HCT116 (cell line): ENCODE results near the gene TFPI2. TPM values are rescaled to one million over a fixed set of nuclear protein-coding genes. Genes with fewer than 3 reads are reported as not detected.

Experiments used
- ATAC-seq: fragments of 200-7000 bp; cut with Tn5 transposase; 2 replicates; pipeline ENCODE4 v1.9.1; 2020; ENCODE audit warnings: mild to moderate bottlenecking, moderate library complexity
- BruUV-seq: library from RNA; stranded (reverse); fragments of 400-500 nt; replicated peaks from 2 replicates; lab custom pipeline; 2021; lab: Mats Ljungman, UMichigan
- CTCF ChIA-PET: fragments of 300-600 bp; sonication (Branson Sonifier 250); formaldehyde crosslinking; loops from one replicate; lab custom pipeline; 2021; ENCODE audit warnings: antibody characterized with exemption; lab: Charles Lee
- POLR2A ChIA-PET: fragments of 300-600, 350-600 bp; sonication (Branson Sonifier 250); formaldehyde crosslinking; loops from one replicate; lab custom pipeline; 2021; ENCODE audit warnings: antibody characterized with exemption; lab: Charles Lee
- RAD21 ChIA-PET, 2 experiments: fragments of 300-600 bp; sonication (Branson Sonifier 250); formaldehyde crosslinking; loops; one replicate each; lab custom pipeline; 2023; ENCODE audit warnings: low total read pairs in 2 of 2; ENCODE audit not compliant: uncharacterized antibody in 2 of 2, unreplicated experiment in 2 of 2, low non-redundant PET in 1 of 2; lab: Charles Lee
- DNase-seq: peaks from one replicate; pipeline ENCODE4 v3.0.0-alpha.2; 2010; ENCODE audit warnings: low read depth, low spot score
- H2AFZ ChIP-seq: fragments of 200-600 bp; shearing (Covaris generic), sonication (generic); 2 replicates; pipeline ENCODE4 v1.6.1; 2017; ENCODE audit warnings: low read depth, mixed run types, mixed read lengths, antibody characterized with exemption, low read length; ENCODE audit not compliant: poor library complexity, severe bottlenecking
- H3K27ac ChIP-seq: 2 replicates; pipeline ENCODE4 v1.5.1; 2012; ENCODE audit warnings: low read depth, low read length
- H3K27me3 ChIP-seq: fragments of 200-600 bp; sonication (generic); 2 replicates; pipeline ENCODE4 v1.6.1; 2016; ENCODE audit warnings: mixed run types, low read length, mixed read lengths; ENCODE audit not compliant: insufficient read depth
- H3K36me3 ChIP-seq, 2 experiments: fragments of 200-500 bp in 1 of 2; fragments of 200-600 bp in 1 of 2; sonication (Bioruptor generic) in 1 of 2; sonication (generic) in 1 of 2; 2 replicates each; pipeline versions ENCODE4 v1.5.1 to v1.6.1; 2014 to 2016; ENCODE audit warnings: low read length in 2 of 2, inconsistent platforms in 1 of 2, mixed read lengths in 1 of 2, mixed run types in 1 of 2; ENCODE audit not compliant: insufficient read depth in 2 of 2, control insufficient read depth in 1 of 2
- H3K4me1 ChIP-seq, 2 experiments: fragments of 200-600 bp in 1 of 2; sonication (generic) in 1 of 2; 2 replicates each; pipeline versions ENCODE4 v1.5.1 to v1.6.1; 2012 to 2017; ENCODE audit warnings: low read length in 2 of 2, inconsistent platforms in 1 of 2, mild to moderate bottlenecking in 1 of 2, mixed read lengths in 1 of 2, mixed run types in 1 of 2, moderate library complexity in 1 of 2; ENCODE audit not compliant: insufficient read depth in 2 of 2, control insufficient read depth in 1 of 2
- H3K4me2 ChIP-seq: fragments of 200-600 bp; sonication (generic); 2 replicates; pipeline ENCODE4 v1.6.1; 2017; ENCODE audit warnings: mixed run types, low read length, mixed read lengths
- H3K4me3 ChIP-seq, 2 experiments: fragments of 200-600 bp in 1 of 2; sonication (generic) in 1 of 2; replicated peaks in 1 of 2; 2 replicates each; pipeline ENCODE4 v1.5.1; 2011 to 2016; ENCODE audit warnings: low read length in 2 of 2, control low read depth in 1 of 2, low read depth in 1 of 2, mild to moderate bottlenecking in 1 of 2, mixed read lengths in 1 of 2, mixed run types in 1 of 2
- H3K79me2 ChIP-seq: fragments of 200-600 bp; sonication (generic); 2 replicates; pipeline ENCODE4 v1.6.1; 2017; ENCODE audit warnings: mild to moderate bottlenecking, mixed run types, low read length, moderate library complexity, mixed read lengths; ENCODE audit not compliant: insufficient read depth
- H3K9ac ChIP-seq: fragments of 200-600 bp; sonication (generic); 2 replicates; pipeline ENCODE4 v1.6.1; 2016; ENCODE audit warnings: low read length, mixed read lengths
- H3K9me2 ChIP-seq: fragments of 200-600 bp; sonication (generic), shearing (Covaris generic); 2 replicates; pipeline ENCODE4 v1.6.1; 2017; ENCODE audit warnings: mixed run types, mild to moderate bottlenecking, moderate library complexity; ENCODE audit not compliant: insufficient read depth
- H3K9me3 ChIP-seq, 2 experiments: fragments of 200-500 bp in 1 of 2; fragments of 200-600 bp in 1 of 2; sonication (Bioruptor generic) in 1 of 2; sonication (generic) in 1 of 2; 2 replicates each; pipeline ENCODE4 v1.6.1; 2014 to 2017; ENCODE audit warnings: low read length in 2 of 2, mixed read lengths in 2 of 2, inconsistent platforms in 1 of 2, low read depth in 1 of 2, mild to moderate bottlenecking in 1 of 2, mixed run types in 1 of 2, moderate library complexity in 1 of 2; ENCODE audit not compliant: control insufficient read depth in 1 of 2, insufficient read depth in 1 of 2
- H4K20me1 ChIP-seq: fragments of 200-600 bp; sonication (generic), shearing (Covaris generic); 2 replicates; pipeline ENCODE4 v1.6.1; 2017; ENCODE audit warnings: mixed run types, mild to moderate bottlenecking, moderate library complexity; ENCODE audit not compliant: insufficient read depth
- CBX3 ChIP-seq: IDR thresholded peaks from 2 replicates; pipeline ENCODE4 v1.6.1; 2012; ENCODE audit warnings: low read depth
- CEBPB ChIP-seq: IDR thresholded peaks from 2 replicates; pipeline ENCODE4 v1.6.1; 2012; ENCODE audit warnings: low read depth
- EGR1 ChIP-seq: IDR thresholded peaks from 2 replicates; pipeline ENCODE4 v1.6.1; 2012; ENCODE audit warnings: low read depth
- ELF1 ChIP-seq: IDR thresholded peaks from 2 replicates; pipeline ENCODE4 v1.6.1; 2012; ENCODE audit warnings: low read depth, borderline replicate concordance
- EZH2 ChIP-seq: fragments of 200-600 bp; sonication (generic); IDR thresholded peaks from 2 replicates; pipeline ENCODE4 v1.6.1; 2017; ENCODE audit warnings: antibody characterized with exemption, mixed run types
- EZH2phosphoT487 ChIP-seq: fragments of 200-600 bp; IDR thresholded peaks from 2 replicates; pipeline ENCODE4 v1.6.1; 2018; ENCODE audit warnings: antibody characterized with exemption, borderline replicate concordance
- POLR2A ChIP-seq: IDR thresholded peaks from 2 replicates; pipeline ENCODE4 v1.7.0; 2011; ENCODE audit warnings: borderline replicate concordance; ENCODE audit not compliant: insufficient read depth, insufficient read length; ENCODE audit errors: extremely low read depth
- POLR2AphosphoS5 ChIP-seq: IDR thresholded peaks from 2 replicates; pipeline ENCODE4 v1.6.1; 2011; ENCODE audit warnings: mild to moderate bottlenecking, low read depth, low read length, moderate library complexity
- RAD21 ChIP-seq: IDR thresholded peaks from 2 replicates; pipeline ENCODE4 v1.6.1; 2012; ENCODE audit warnings: low read depth, mild to moderate bottlenecking
- SIN3A ChIP-seq: IDR thresholded peaks from 2 replicates; pipeline ENCODE4 v1.6.1; 2012; ENCODE audit warnings: low read depth
- SRF ChIP-seq: IDR thresholded peaks from 2 replicates; pipeline ENCODE4 v1.6.1; 2012; ENCODE audit warnings: low read depth
- TCF7L2 ChIP-seq: IDR thresholded peaks from 2 replicates; pipeline ENCODE4 v1.7.0; 2011; ENCODE audit warnings: borderline replicate concordance, inconsistent platforms; ENCODE audit not compliant: insufficient read depth, insufficient read length; ENCODE audit errors: extremely low read depth
- YY1 ChIP-seq: IDR thresholded peaks from 2 replicates; pipeline ENCODE4 v1.6.1; 2011; ENCODE audit warnings: low read length, low read depth, moderate library complexity, mild to moderate bottlenecking; ENCODE audit not compliant: insufficient replicate concordance; ENCODE audit errors: extremely low read depth
- ZFX ChIP-seq: fragments of 450-650 bp; IDR thresholded peaks from 2 replicates; pipeline ENCODE4 v1.6.1; 2017
- ZNF274 ChIP-seq: fragments of 200-500 bp; sonication (Bioruptor generic); IDR thresholded peaks from 2 replicates; pipeline ENCODE4 v1.6.1; 2014; ENCODE audit warnings: mild to moderate bottlenecking, low read depth, low read length, inconsistent platforms
- intact Hi-C: fragments of 100-400 bp; cut with micrococcal nuclease; formaldehyde crosslinking; loops from 2 replicates; pipeline ENCODE4 v1.10.0; 2022
- total RNA-seq: library from RNA; stranded (reverse); gene quantifications from one replicate; pipeline ENCODE4 v1.2.1, GENCODE V29; 2021; ENCODE audit not compliant: unreplicated experiment
- TF ChIP-seq, protein P1 (sequence below), 3 experiments: fragments of 200-600 bp in 1 of 3; sonication (generic) in 1 of 3; IDR thresholded peaks in 2 of 3; conservative IDR thresholded peaks in 1 of 3; 2 replicates each; pipeline ENCODE4 v1.5.1; 2012 to 2017; ENCODE audit warnings: low read depth in 2 of 3, low read length in 2 of 3, antibody characterized with exemption in 1 of 3, borderline replicate concordance in 1 of 3, control low read depth in 1 of 3, mild to moderate bottlenecking in 1 of 3, mixed read lengths in 1 of 3, mixed run types in 1 of 3, moderate library complexity in 1 of 3; ENCODE audit not compliant: insufficient read depth in 1 of 3
- TF ChIP-seq, protein P2 (sequence below): IDR thresholded peaks from 2 replicates; pipeline ENCODE4 v1.6.1; 2012
- TF ChIP-seq, protein P3 (sequence below): IDR thresholded peaks from 2 replicates; pipeline ENCODE4 v1.6.1; 2012
- TF ChIP-seq, protein P4 (sequence below): IDR thresholded peaks from 2 replicates; pipeline ENCODE4 v1.6.1; 2011; ENCODE audit warnings: mild to moderate bottlenecking, low read length, moderate library complexity; ENCODE audit not compliant: insufficient replicate concordance; ENCODE audit errors: extremely low read depth
- TF ChIP-seq, protein P5 (sequence below): IDR thresholded peaks from 2 replicates; pipeline ENCODE4 v1.6.1; 2012; ENCODE audit warnings: low read depth

The TFPI2 gene
- total RNA-seq, 1 experiment from 2014 or later = 0.15 TPM

DNA sequence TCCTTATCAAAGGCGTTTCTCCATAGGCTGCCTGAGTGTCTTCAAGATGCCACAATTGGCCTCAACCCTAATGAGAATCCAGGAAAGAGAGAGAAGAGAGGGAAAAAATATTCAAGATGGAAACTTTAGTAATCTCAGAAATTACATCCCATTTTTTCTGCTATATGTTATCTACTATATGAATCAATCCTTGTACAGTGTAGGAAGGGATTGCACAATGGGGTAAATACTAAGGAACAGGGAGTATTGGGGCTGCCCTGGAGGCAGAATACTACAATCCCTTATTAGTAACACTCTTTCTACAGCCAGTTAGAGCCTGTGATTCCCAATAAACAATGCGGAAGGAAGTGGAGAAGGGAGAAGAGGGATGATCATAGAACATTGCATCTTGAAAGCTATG lies 27.9 kb downstream of the TFPI2 start:
- TF ChIP-seq, protein P1, sequence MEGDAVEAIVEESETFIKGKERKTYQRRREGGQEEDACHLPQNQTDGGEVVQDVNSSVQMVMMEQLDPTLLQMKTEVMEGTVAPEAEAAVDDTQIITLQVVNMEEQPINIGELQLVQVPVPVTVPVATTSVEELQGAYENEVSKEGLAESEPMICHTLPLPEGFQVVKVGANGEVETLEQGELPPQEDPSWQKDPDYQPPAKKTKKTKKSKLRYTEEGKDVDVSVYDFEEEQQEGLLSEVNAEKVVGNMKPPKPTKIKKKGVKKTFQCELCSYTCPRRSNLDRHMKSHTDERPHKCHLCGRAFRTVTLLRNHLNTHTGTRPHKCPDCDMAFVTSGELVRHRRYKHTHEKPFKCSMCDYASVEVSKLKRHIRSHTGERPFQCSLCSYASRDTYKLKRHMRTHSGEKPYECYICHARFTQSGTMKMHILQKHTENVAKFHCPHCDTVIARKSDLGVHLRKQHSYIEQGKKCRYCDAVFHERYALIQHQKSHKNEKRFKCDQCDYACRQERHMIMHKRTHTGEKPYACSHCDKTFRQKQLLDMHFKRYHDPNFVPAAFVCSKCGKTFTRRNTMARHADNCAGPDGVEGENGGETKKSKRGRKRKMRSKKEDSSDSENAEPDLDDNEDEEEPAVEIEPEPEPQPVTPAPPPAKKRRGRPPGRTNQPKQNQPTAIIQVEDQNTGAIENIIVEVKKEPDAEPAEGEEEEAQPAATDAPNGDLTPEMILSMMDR (IDR thresholded peaks at IDR 0.05 in 2 of 3, conservative IDR thresholded peaks at IDR 0.05 in 1 of 3; ENCODE audit: borderline replicate concordance in 1 of 3, insufficient read depth in 1 of 3, low read depth in 2 of 3, low read length in 2 of 3) = no peak
- TF ChIP-seq CEBPB (no peak), RAD21 (no peak), TCF7L2 (no peak), ZNF274 (no peak), POLR2A (no peak), ELF1 (no peak), CBX3 (no peak), EZH2 (no peak), EZH2phosphoT487 (no peak), SRF (no peak), ZFX (no peak), YY1 (no peak), EGR1 (no peak), SIN3A (no peak), POLR2AphosphoS5 (no peak)
- TF ChIP-seq, protein P2, sequence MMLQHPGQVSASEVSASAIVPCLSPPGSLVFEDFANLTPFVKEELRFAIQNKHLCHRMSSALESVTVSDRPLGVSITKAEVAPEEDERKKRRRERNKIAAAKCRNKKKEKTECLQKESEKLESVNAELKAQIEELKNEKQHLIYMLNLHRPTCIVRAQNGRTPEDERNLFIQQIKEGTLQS = no peak
- TF ChIP-seq, protein P3, sequence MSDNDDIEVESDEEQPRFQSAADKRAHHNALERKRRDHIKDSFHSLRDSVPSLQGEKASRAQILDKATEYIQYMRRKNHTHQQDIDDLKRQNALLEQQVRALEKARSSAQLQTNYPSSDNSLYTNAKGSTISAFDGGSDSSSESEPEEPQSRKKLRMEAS = no peak
- TF ChIP-seq, protein P4, sequence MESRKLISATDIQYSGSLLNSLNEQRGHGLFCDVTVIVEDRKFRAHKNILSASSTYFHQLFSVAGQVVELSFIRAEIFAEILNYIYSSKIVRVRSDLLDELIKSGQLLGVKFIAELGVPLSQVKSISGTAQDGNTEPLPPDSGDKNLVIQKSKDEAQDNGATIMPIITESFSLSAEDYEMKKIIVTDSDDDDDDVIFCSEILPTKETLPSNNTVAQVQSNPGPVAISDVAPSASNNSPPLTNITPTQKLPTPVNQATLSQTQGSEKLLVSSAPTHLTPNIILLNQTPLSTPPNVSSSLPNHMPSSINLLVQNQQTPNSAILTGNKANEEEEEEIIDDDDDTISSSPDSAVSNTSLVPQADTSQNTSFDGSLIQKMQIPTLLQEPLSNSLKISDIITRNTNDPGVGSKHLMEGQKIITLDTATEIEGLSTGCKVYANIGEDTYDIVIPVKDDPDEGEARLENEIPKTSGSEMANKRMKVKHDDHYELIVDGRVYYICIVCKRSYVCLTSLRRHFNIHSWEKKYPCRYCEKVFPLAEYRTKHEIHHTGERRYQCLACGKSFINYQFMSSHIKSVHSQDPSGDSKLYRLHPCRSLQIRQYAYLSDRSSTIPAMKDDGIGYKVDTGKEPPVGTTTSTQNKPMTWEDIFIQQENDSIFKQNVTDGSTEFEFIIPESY = no peak
- TF ChIP-seq, protein P5, sequence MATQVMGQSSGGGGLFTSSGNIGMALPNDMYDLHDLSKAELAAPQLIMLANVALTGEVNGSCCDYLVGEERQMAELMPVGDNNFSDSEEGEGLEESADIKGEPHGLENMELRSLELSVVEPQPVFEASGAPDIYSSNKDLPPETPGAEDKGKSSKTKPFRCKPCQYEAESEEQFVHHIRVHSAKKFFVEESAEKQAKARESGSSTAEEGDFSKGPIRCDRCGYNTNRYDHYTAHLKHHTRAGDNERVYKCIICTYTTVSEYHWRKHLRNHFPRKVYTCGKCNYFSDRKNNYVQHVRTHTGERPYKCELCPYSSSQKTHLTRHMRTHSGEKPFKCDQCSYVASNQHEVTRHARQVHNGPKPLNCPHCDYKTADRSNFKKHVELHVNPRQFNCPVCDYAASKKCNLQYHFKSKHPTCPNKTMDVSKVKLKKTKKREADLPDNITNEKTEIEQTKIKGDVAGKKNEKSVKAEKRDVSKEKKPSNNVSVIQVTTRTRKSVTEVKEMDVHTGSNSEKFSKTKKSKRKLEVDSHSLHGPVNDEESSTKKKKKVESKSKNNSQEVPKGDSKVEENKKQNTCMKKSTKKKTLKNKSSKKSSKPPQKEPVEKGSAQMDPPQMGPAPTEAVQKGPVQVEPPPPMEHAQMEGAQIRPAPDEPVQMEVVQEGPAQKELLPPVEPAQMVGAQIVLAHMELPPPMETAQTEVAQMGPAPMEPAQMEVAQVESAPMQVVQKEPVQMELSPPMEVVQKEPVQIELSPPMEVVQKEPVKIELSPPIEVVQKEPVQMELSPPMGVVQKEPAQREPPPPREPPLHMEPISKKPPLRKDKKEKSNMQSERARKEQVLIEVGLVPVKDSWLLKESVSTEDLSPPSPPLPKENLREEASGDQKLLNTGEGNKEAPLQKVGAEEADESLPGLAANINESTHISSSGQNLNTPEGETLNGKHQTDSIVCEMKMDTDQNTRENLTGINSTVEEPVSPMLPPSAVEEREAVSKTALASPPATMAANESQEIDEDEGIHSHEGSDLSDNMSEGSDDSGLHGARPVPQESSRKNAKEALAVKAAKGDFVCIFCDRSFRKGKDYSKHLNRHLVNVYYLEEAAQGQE = no peak
- TF ChIP-seq, all 23 proteins: peak for 0
- ATAC-seq (no peak), DNase-seq (no peak)
- no peaks in the 10 kb centered on the region for H3K4me1 ChIP-seq
- no peak overlapping the region for H3K4me3 ChIP-seq
- H3K79me2 ChIP-seq = no peaks in the 10 kb centered on the region
- H3K4me2 ChIP-seq = no peak overlapping the region
- H3K27me3 ChIP-seq = 0 out of 2 replicates have a peak, but pooled peaks cover 6% of the 10 kb centered on the region
- no peak overlapping the region for H2AFZ ChIP-seq
- no peaks in the 10 kb centered on the region for H3K9me3 ChIP-seq
- BruUV-seq = no TSS peak
- no peaks in the 10 kb centered on the region; the same call in 1 of the 2 replicates for H4K20me1 ChIP-seq
- no peak overlapping the region for H3K27ac ChIP-seq
- no peak overlapping the region for H3K9ac ChIP-seq
- no peaks in the 10 kb centered on the region for H3K36me3 ChIP-seq
- CTCF ChIA-PET = no interaction called here
- RAD21 ChIA-PET = no interaction called here
- POLR2A ChIA-PET = no interaction called here
- intact Hi-C loops = no loop called here
- H3K9me2 ChIP-seq = no peaks in the 10 kb centered on the region
